PC-9 (cell line): ENCODE data around the gene MGLL. TPM values are rescaled to one million over a fixed set of nuclear protein-coding genes. Genes with fewer than 3 reads are reported as not detected.

Source experiments
- BruUV-seq: library from RNA; stranded (reverse); fragments of 400-500 nt; replicated peaks from 2 replicates; lab custom pipeline; 2021; lab: Mats Ljungman, UMichigan
- CTCF ChIA-PET: fragments of 300-600 bp; sonication (Branson Sonifier 250); formaldehyde crosslinking; loops from one replicate; lab custom pipeline; 2022; ENCODE audit warnings: antibody characterized with exemption; lab: Charles Lee
- POLR2A ChIA-PET: fragments of 300-600 bp; sonication (Branson Sonifier 250); formaldehyde crosslinking; loops from one replicate; lab custom pipeline; 2022; ENCODE audit warnings: antibody characterized with exemption; ENCODE audit not compliant: unreplicated experiment; lab: Charles Lee
- DNase-seq, 2 experiments: peaks; one replicate each; pipeline versions ENCODE4 v3.0.0 to v3.0.0-alpha.2; 2015 to 2022; ENCODE audit warnings: mixed read lengths in 1 of 2
- H2AFZ ChIP-seq: fragments of 200-600 bp; sonication (generic); 2 replicates; pipeline ENCODE4 v1.8.1; 2017; ENCODE audit warnings: antibody characterized with exemption
- H3F3A ChIP-seq: fragments of 200-600 bp; sonication (generic); 2 replicates; pipeline ENCODE4 v1.8.1; 2017; ENCODE audit warnings: antibody characterized with exemption, mild to moderate bottlenecking, low read depth; ENCODE audit not compliant: insufficient read depth
- H3K27ac ChIP-seq: fragments of 200-600 bp; sonication (generic); 2 replicates; pipeline ENCODE4 v1.6.1; 2016; ENCODE audit warnings: mixed run types
- H3K27me3 ChIP-seq: fragments of 200-600 bp; sonication (generic); 2 replicates; pipeline ENCODE4 v1.6.1; 2016; ENCODE audit warnings: low read depth, mixed run types; ENCODE audit not compliant: insufficient read depth
- H3K36me3 ChIP-seq: fragments of 200-600 bp; sonication (generic); 2 replicates; pipeline ENCODE4 v1.6.1; 2016; ENCODE audit warnings: low read depth, mixed run types
- H3K4me1 ChIP-seq: fragments of 200-600 bp; sonication (generic); replicated peaks from 2 replicates; pipeline ENCODE4 v1.6.1; 2016; ENCODE audit warnings: mixed run types; ENCODE audit not compliant: insufficient read depth
- H3K4me2 ChIP-seq: fragments of 200-600 bp; sonication (generic); 2 replicates; pipeline ENCODE4 v1.6.1; 2017; ENCODE audit warnings: mixed run types
- H3K4me3 ChIP-seq: fragments of 200-600 bp; sonication (generic); 2 replicates; pipeline ENCODE4 v1.6.1; 2016; ENCODE audit warnings: mixed run types
- H3K79me2 ChIP-seq: fragments of 200-600 bp; sonication (generic); 2 replicates; pipeline ENCODE4 v1.6.1; 2017; ENCODE audit warnings: low read depth, mixed run types
- H3K9me2 ChIP-seq: fragments of 200-600 bp; sonication (generic); 2 replicates; pipeline ENCODE4 v1.8.1; 2017; ENCODE audit warnings: mild to moderate bottlenecking; ENCODE audit not compliant: insufficient read depth
- H3K9me3 ChIP-seq: fragments of 200-600 bp; sonication (generic); 2 replicates; pipeline ENCODE4 v1.8.1; 2016; ENCODE audit warnings: low read depth; ENCODE audit not compliant: insufficient read depth
- H4K20me1 ChIP-seq: fragments of 200-600 bp; sonication (generic); 2 replicates; pipeline ENCODE4 v1.8.1; 2017; ENCODE audit not compliant: insufficient read depth
- EZH2 ChIP-seq: fragments of 200-600 bp; sonication (generic); IDR thresholded peaks from 2 replicates; pipeline ENCODE4 v1.8.0; 2017; ENCODE audit warnings: antibody characterized with exemption, low read depth
- intact Hi-C: fragments of 100-400 bp; cut with micrococcal nuclease; formaldehyde crosslinking; loops from one replicate; pipeline ENCODE4 v1.10.0; 2022; ENCODE audit not compliant: unreplicated experiment
- total RNA-seq: library from RNA; stranded (reverse); gene quantifications from 2 replicates; pipeline ENCODE4 v1.2.3, GENCODE V29; 2021
- TF ChIP-seq, protein P1 (sequence below): fragments of 200-600 bp; sonication (generic); conservative IDR thresholded peaks from 2 replicates; pipeline ENCODE4 v1.6.1; 2017; ENCODE audit warnings: mixed run types, antibody characterized with exemption, mild to moderate bottlenecking, moderate library complexity

Gene MGLL
- total RNA-seq, 1 experiment from 2014 or later: 30.7 TPM

DNA sequence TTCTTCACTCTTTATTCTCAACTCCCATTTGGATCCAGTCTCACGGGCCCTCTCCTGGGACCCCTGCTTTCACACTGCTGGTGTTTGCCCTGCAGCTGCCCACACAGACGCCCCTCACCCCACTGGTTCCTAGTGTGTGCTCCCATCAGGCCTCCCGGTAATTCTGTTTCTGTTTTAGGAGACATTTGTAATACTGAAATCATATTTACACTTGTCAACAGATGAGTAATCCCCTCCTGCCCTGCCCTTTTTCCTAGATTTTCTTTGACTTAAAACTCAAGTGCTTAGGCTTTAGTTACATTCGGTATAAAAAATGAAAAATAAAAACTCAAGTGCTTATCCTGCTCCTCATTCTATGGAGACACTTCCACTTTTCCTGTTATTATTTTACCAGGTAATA, 167.9 kb downstream of the MGLL start:
- Histone ChIP-seq H3F3A (peaks cover 12% of the 10 kb centered on the region), H3K4me3 (no peak overlapping the region), H3K4me2 (peak overlapping the region; percentile 29; the same call in 1 of the 2 replicates), H3K79me2 (no peaks in the 10 kb centered on the region), H3K36me3 (no peaks in the 10 kb centered on the region), H3K4me1 (peaks cover 26% of the 10 kb centered on the region), H3K27me3 (no peaks in the 10 kb centered on the region), H2AFZ (no peak overlapping the region), H4K20me1 (no peaks in the 10 kb centered on the region), H3K9me3 (no peaks in the 10 kb centered on the region), H3K27ac (no peak overlapping the region), H3K9me2 (no peaks in the 10 kb centered on the region)
- no peak for TF ChIP-seq EZH2
- TF ChIP-seq, protein P1, sequence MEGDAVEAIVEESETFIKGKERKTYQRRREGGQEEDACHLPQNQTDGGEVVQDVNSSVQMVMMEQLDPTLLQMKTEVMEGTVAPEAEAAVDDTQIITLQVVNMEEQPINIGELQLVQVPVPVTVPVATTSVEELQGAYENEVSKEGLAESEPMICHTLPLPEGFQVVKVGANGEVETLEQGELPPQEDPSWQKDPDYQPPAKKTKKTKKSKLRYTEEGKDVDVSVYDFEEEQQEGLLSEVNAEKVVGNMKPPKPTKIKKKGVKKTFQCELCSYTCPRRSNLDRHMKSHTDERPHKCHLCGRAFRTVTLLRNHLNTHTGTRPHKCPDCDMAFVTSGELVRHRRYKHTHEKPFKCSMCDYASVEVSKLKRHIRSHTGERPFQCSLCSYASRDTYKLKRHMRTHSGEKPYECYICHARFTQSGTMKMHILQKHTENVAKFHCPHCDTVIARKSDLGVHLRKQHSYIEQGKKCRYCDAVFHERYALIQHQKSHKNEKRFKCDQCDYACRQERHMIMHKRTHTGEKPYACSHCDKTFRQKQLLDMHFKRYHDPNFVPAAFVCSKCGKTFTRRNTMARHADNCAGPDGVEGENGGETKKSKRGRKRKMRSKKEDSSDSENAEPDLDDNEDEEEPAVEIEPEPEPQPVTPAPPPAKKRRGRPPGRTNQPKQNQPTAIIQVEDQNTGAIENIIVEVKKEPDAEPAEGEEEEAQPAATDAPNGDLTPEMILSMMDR: no peak
- no peak for DNase-seq
- CTCF ChIA-PET: no interaction called here
- BruUV-seq: no TSS peak
- intact Hi-C loops: loop anchor here (5.0 kb wide), 1 partner anchor 398 kb away; the partner anchor contains the start of gene SEC61A1
- POLR2A ChIA-PET: no interaction called here

DNA sequence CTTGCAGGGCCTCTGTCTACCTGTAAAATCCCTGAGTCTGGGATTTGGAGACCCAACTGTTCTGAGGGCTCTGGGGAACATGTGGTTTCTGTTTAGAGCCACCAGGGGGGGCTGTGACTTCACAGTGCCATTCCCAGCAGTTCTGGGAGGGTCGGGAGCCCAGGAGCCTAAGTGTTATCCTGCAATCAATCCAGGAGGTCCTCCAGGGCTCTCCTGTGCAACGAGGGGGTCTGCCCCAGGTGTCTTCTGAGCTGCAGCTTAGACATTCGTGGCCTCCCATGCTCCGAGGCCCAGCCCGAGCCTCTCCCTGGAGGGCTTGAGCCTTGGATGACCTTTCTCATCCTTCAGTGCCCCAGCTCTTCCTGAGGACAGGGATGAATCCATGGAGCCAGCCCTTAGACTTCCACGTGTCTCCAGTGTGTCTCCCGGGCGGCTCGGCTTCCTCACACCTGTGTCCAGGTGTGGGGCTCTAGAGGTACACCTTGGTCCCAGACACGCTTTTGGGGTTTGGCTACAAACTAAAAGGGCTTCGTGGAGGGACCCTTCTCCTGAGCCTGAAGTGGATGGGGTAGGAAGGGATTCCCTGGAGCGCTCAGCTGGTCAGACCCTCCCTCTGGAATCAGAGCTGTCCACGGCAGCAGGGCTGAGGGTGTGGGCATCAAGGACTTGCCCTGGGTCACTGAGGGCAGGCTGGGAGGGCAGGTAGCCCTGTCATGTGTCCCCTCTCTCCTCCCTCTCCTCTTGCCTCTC, 169.9 kb downstream of the MGLL start:
- no peak overlapping the region for H3K27ac ChIP-seq

DNA sequence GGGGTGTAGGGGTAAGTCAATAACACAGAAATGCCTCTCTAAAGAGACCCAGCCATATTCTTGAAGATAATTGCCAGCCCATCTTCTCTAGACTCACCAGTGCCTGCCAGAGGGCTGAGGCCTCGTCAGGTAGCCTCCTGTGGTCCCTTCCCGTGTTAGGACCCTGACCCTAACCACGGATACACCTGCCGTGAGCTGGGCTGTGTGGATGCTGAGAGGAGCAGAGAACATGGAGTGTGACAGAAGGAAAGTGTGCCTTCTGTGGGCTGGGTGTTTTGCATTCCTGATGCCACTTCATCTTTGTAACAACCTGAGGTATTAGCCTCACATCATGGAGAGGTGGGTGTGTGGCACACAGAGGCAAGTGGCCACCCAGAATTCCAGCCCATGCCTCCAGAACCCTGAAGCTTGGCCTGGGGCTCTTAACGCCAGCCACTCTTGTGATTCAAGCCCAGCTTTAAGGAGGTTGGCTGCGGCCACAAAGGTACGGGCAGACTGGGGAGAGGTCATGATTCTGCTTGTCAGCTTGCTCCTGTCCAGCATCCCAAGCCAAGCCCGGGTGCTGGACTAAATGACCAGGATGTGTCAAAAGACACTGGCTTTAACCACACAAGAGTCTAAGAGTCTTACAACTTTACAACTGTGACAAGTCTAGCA, 170.7 kb downstream of the MGLL start:
- no peaks in the 10 kb centered on the region for H3K79me2 ChIP-seq
- no peaks in the 10 kb centered on the region for H3K9me3 ChIP-seq
- peaks cover 12% of the 10 kb centered on the region for H3F3A ChIP-seq
- no peaks in the 10 kb centered on the region for H3K27me3 ChIP-seq
- no peak for DNase-seq
- no peaks in the 10 kb centered on the region for H4K20me1 ChIP-seq
- H3K36me3 ChIP-seq: no peaks in the 10 kb centered on the region
- no peak overlapping the region for H2AFZ ChIP-seq
- no peak overlapping the region for H3K4me3 ChIP-seq
- no peak overlapping the region for H3K27ac ChIP-seq
- H3K4me1 ChIP-seq: peaks cover 26% of the 10 kb centered on the region
- no peaks in the 10 kb centered on the region for H3K9me2 ChIP-seq
- BruUV-seq: no TSS peak
- TF ChIP-seq EZH2: no peak
- TF ChIP-seq, protein P1: no peak
- CTCF ChIA-PET: interaction anchor here (0.6 kb wide), 1 partner anchor 91 kb away, joined by 3 read pairs; no protein-coding TSS in a partner anchor
- no peak overlapping the region for H3K4me2 ChIP-seq
- intact Hi-C loops: loop anchor here (1.0 to 5.0 kb wide), 6 partner anchors 39 to 401 kb away; partner anchors contain the start of gene SEC61A1
- POLR2A ChIA-PET: no interaction called here

More for the DNA sequence above, 169.9 kb downstream of the MGLL start:
- no peaks in the 10 kb centered on the region for H3K36me3 ChIP-seq
- H3K79me2 ChIP-seq: no peaks in the 10 kb centered on the region
- H3F3A ChIP-seq: peaks cover 12% of the 10 kb centered on the region
- H3K27me3 ChIP-seq: no peaks in the 10 kb centered on the region
- no peak overlapping the region for H2AFZ ChIP-seq
- no peaks in the 10 kb centered on the region for H3K9me3 ChIP-seq
- H3K4me3 ChIP-seq: no peak overlapping the region
- H3K4me1 ChIP-seq: peaks cover 26% of the 10 kb centered on the region
- intact Hi-C loops: loop anchor here (1.0 to 5.0 kb wide), 6 partner anchors 38 to 400 kb away; partner anchors contain the start of gene SEC61A1
- TF ChIP-seq, protein P1: peak; percentile 92
- TF ChIP-seq EZH2: no peak
- H3K9me2 ChIP-seq: no peaks in the 10 kb centered on the region
- no TSS peak for BruUV-seq
- ChIA-PET CTCF (no interaction called here), POLR2A (no interaction called here)
- H3K4me2 ChIP-seq: no peak overlapping the region
- H4K20me1 ChIP-seq: no peaks in the 10 kb centered on the region
- peak in 1 of 2 experiments; percentile 57 for DNase-seq
